K562 (cell line): ENCODE results near the gene SREBF1. TPM values are rescaled to one million over a fixed set of nuclear protein-coding genes. Genes with fewer than 3 reads are reported as not detected.

Experiments used
- ATAC-seq: fragments of 200-7000 bp; cut with Tn5 transposase; 3 replicates; pipeline ENCODE4 v1.9.1; 2020; ENCODE audit warnings: moderate library complexity
- BruUV-seq: library from RNA; stranded (reverse); fragments of 400-500 nt; replicated peaks from 2 replicates; lab custom pipeline; 2021; lab: Mats Ljungman, UMichigan
- CTCF ChIA-PET: fragments of 300-600 bp; formaldehyde crosslinking; extraction: SDS; loops from one replicate; lab custom pipeline; 2021; ENCODE audit warnings: low intra/inter-chr PET ratio; lab: Yijun Ruan, JAX
- POLR2A ChIA-PET: fragments of 300-600, 350-650 bp; sonication (Branson Sonifier 250); formaldehyde crosslinking; extraction: SDS; loops from one replicate; lab custom pipeline; 2021; ENCODE audit warnings: antibody characterized with exemption, inconsistent platforms; lab: Yijun Ruan, JAX
- DNase-seq, 4 experiments: peaks; one replicate each; pipeline versions ENCODE4 v3.0.0 to v3.0.0-alpha.2; 2011 to 2018; ENCODE audit warnings: low spot score in 3 of 4, mixed read lengths in 3 of 4; ENCODE audit errors: extremely low read depth in 1 of 4
- FAIRE-seq: peaks from 2 replicates; lab custom pipeline; 2011; peaks lifted over from hg19 to GRCh38; lab: Jason Lieb, UNC
- H2AFZ ChIP-seq: 2 replicates; pipeline ENCODE4 v1.6.0; 2011; ENCODE audit warnings: low read depth, low read length, control low read depth, inconsistent platforms
- H3K27ac ChIP-seq: fragments of 200-600 bp; 3 replicates; pipeline ENCODE4 v1.8.0; 2011; ENCODE audit warnings: low read depth, mild to moderate bottlenecking, control low read depth, inconsistent platforms, low read length, moderate library complexity, mixed read lengths; ENCODE audit errors: extremely low read depth
- H3K27me3 ChIP-seq, 2 experiments: fragments of 300-600 bp in 1 of 2; 2 replicates in 1 of 2; 3 replicates in 1 of 2; pipeline versions ENCODE4 v1.6.0 to v1.8.0; 2011; ENCODE audit warnings: inconsistent platforms in 2 of 2, low read length in 2 of 2, mild to moderate bottlenecking in 1 of 2, mixed read lengths in 1 of 2, moderate library complexity in 1 of 2; ENCODE audit not compliant: control insufficient read depth in 2 of 2, insufficient read depth in 2 of 2
- H3K36me3 ChIP-seq: fragments of 300-600 bp; 3 replicates; pipeline ENCODE4 v1.8.0; 2011; ENCODE audit warnings: mild to moderate bottlenecking, low read length, inconsistent platforms; ENCODE audit not compliant: control insufficient read depth, insufficient read depth
- H3K4me1 ChIP-seq, 2 experiments: fragments of 200-600 bp in 1 of 2; replicated peaks in 1 of 2; 2 replicates in 1 of 2; 3 replicates in 1 of 2; pipeline versions ENCODE4 v1.5.1 to v1.8.0; 2011; ENCODE audit warnings: inconsistent platforms in 2 of 2, low read length in 2 of 2, mild to moderate bottlenecking in 1 of 2, mixed read lengths in 1 of 2, moderate library complexity in 1 of 2; ENCODE audit not compliant: control insufficient read depth in 2 of 2, insufficient read depth in 2 of 2
- H3K4me2 ChIP-seq: 2 replicates; pipeline ENCODE4 v1.6.1; 2011; ENCODE audit warnings: low read length, control low read depth, inconsistent platforms, mixed read lengths; ENCODE audit not compliant: insufficient read depth
- H3K4me3 ChIP-seq: fragments of 200-600 bp; sonication (generic), shearing (Covaris generic); 2 replicates; pipeline ENCODE4 v1.5.1; 2016; ENCODE audit warnings: control low read depth, inconsistent platforms
- H3K79me2 ChIP-seq: fragments of 200-600 bp; 3 replicates; pipeline ENCODE4 v1.8.0; 2011; ENCODE audit warnings: low read length, inconsistent platforms; ENCODE audit not compliant: control insufficient read depth, insufficient read depth
- H3K9ac ChIP-seq, 2 experiments: 2 replicates each; pipeline versions ENCODE4 v1.6.0 to v1.6.1; 2011; ENCODE audit warnings: low read depth in 2 of 2, low read length in 2 of 2, control low read depth in 1 of 2, inconsistent platforms in 1 of 2, mild to moderate bottlenecking in 1 of 2, mixed read lengths in 1 of 2; ENCODE audit not compliant: insufficient read depth in 1 of 2
- H3K9me1 ChIP-seq: one replicate; pipeline ENCODE4 v1.6.0; 2011; ENCODE audit warnings: inconsistent platforms, mild to moderate bottlenecking, low read length, moderate library complexity; ENCODE audit not compliant: control insufficient read depth, insufficient read depth
- H3K9me3 ChIP-seq: replicated peaks from 2 replicates; pipeline ENCODE4 v1.5.1; 2011; ENCODE audit warnings: low read depth, low read length, inconsistent platforms; ENCODE audit not compliant: control insufficient read depth, insufficient read depth
- H4K20me1 ChIP-seq: replicated peaks from 2 replicates; pipeline ENCODE4 v1.6.1; 2011; ENCODE audit warnings: low read length, inconsistent platforms, mixed read lengths; ENCODE audit not compliant: control insufficient read depth, insufficient read depth
- KDM1A ChIP-seq, 2 experiments: fragments of 450-650 bp; IDR thresholded peaks; 2 replicates each; pipeline ENCODE4 v1.6.1; 2016; ENCODE audit warnings: mild to moderate bottlenecking in 2 of 2
- POLR2G ChIP-seq: fragments of 200-400 bp; formaldehyde crosslinking; IDR thresholded peaks from 2 replicates; pipeline ENCODE4 v1.6.1; 2017; ENCODE audit warnings: low read depth, mild to moderate bottlenecking, antibody characterized with exemption, low read length, moderate library complexity
- PURB ChIP-seq: sonication (generic); formaldehyde crosslinking; IDR thresholded peaks from 2 replicates; pipeline ENCODE4 v1.9.0; 2021; ENCODE audit warnings: low read depth, mild to moderate bottlenecking, missing genetic modification reagents
- SOX6 ChIP-seq: fragments of 450-650 bp; IDR thresholded peaks from 2 replicates; pipeline ENCODE4 v1.6.1; 2014; ENCODE audit warnings: mild to moderate bottlenecking
- ZBTB26 ChIP-seq: fragments of 450-650 bp; formaldehyde crosslinking; IDR thresholded peaks from 2 replicates; pipeline ENCODE4 v1.4.0; 2022; ENCODE audit warnings: missing genetic modification characterization
- ZNF766 ChIP-seq: fragments of 200-800 bp; sonication (Bioruptor generic); conservative IDR thresholded peaks from 2 replicates; pipeline ENCODE4 v1.6.1; 2016; ENCODE audit warnings: missing genetic modification characterization, missing compliant biosample characterization
- WGBS: fragments of 100-300 bp; shearing (Covaris generic); methylation state at CpG from one replicate; pipeline ENCODE4 v1.1.6; 2016; ENCODE audit warnings: low coverage, mixed read lengths; ENCODE audit not compliant: insufficient coverage; ENCODE audit errors: missing lambda C conversion rate; 5-methylcytosine and 5-hydroxymethylcytosine counted together
- in situ Hi-C: fragments of 300-500 bp; cut with MboI; formaldehyde crosslinking; loops from 4 replicates; pipeline ENCODE4 v1.15.0; 2018; ENCODE audit warnings: inconsistent platforms, mixed read lengths
- intact Hi-C: fragments of 100-400 bp; cut with micrococcal nuclease; formaldehyde crosslinking; loops from 2 replicates; pipeline ENCODE4 v1.14.2; 2022
- polyA plus RNA-seq, 8 experiments: library from polyadenylated mRNA; depleted of rRNA in 4 of 8; stranded (reverse) in 5 of 8; unstranded in 3 of 8; fragments of >200 nt; fragmentation: Nextera tagmentation in 2 of 8; fragmentation: Illumina TruSeq in 1 of 8; extraction: Ambion mirVana in 2 of 8; extraction: Trizol in 1 of 8; gene quantifications; 2 replicates each; pipeline versions ENCODE4 v1.2.1 to v1.2.3, GENCODE V29; 2011 to 2014; ENCODE audit warnings: inconsistent platforms in 1 of 8, missing spikeins in 1 of 8
- total RNA-seq, 7 experiments: library from RNA; depleted of rRNA in 6 of 7; stranded (reverse); fragments of >200 nt in 6 of 7; fragmentation: Illumina TruSeq in 2 of 7; extraction: Trizol in 2 of 7; gene quantifications; 2 replicates each; pipeline versions ENCODE4 v1.2.1 to v1.2.3, GENCODE V29; 2011 to 2021; ENCODE audit warnings: low replicate concordance in 1 of 7

The SREBF1 gene
- total and polyA plus RNA-seq, 9 of the 15 experiments (the other 6 are each of a cell fraction or from before 2014, with no cell fraction given): 1.6 to 169 (median 69.4) TPM

GRCh38 chr17:17806035-17806434 lies 30.8 kb downstream of the SREBF1 start (continued):
- peak in 1 of 2 experiments; percentile 18; a peak in 1 of 4 replicates for TF ChIP-seq KDM1A (IDR thresholded peaks at IDR 0.05)
- no peak for TF ChIP-seq SOX6
- TF ChIP-seq, all 486 proteins: peak for 6

- H3K4me1 ChIP-seq: peaks cover 0 to 31% of the 10 kb centered on the region in 2 experiments; a peak in 2 of 5 replicates
- no peak overlapping the region for H3K27ac ChIP-seq
- no peaks in the 10 kb centered on the region for H4K20me1 ChIP-seq
- no peak for FAIRE-seq
- in situ Hi-C loops: no loop called here
- H3K27me3 ChIP-seq: no peaks in the 10 kb centered on the region
- BruUV-seq: no TSS peak
- H3K9ac ChIP-seq: no peak overlapping the region; a peak in 1 of 4 replicates
- WGBS: 78% methylated on average over 7 of the region's 9 CpGs
- no peak for ATAC-seq
- H3K79me2 ChIP-seq: no peaks in the 10 kb centered on the region
- no peak overlapping the region for H3K4me2 ChIP-seq
- no peaks in the 10 kb centered on the region for H3K9me3 ChIP-seq
- ChIA-PET POLR2A (interaction anchor here (0.9 kb wide), 1 partner anchor 12 kb away, joined by 3 read pairs; no protein-coding TSS in a partner anchor), CTCF (no interaction called here)
- intact Hi-C loops: no loop called here
- no peaks in the 10 kb centered on the region for H3K9me1 ChIP-seq
- no peak for TF ChIP-seq ZBTB26 (CRISPR knock-in tag)
- no peak for TF ChIP-seq ZNF766 (CRISPR knock-in tag)
- peak; percentile 39; the same call in 1 of the 2 replicates for TF ChIP-seq POLR2G
- no peak for TF ChIP-seq PURB (CRISPR knock-in tag)
- peaks cover 19% of the 10 kb centered on the region; the same call in 2 of the 3 replicates for H3K36me3 ChIP-seq
- no peak for DNase-seq
- H3K4me3 ChIP-seq: no peak overlapping the region
- no peak overlapping the region for H2AFZ ChIP-seq
Measured at GRCh38 chr17:17805575-17805974, 31.2 kb downstream of the SREBF1 start.
